Spleen (tissue), 11 donors: ENCODE results near the gene TIE1. TPM values are rescaled to one million over a fixed set of nuclear protein-coding genes. Genes with fewer than 3 reads are reported as not detected.

Experiments
- DNase-seq: peaks from one replicate; pipeline ENCODE4 v3.0.0-alpha.2; 2020
- H3K27ac ChIP-seq, 8 donors: fragments of 200-600 bp; sonication (generic) in 7 of 8; 1 replicate in 4 of 8; 2 replicates in 4 of 8; pipeline versions ENCODE4 v1.5.0 to v1.8.0; 2016 to 2021; ENCODE audit warnings: inconsistent platforms in 4 of 8, mild to moderate bottlenecking in 4 of 8, moderate library complexity in 1 of 8
- H3K27me3 ChIP-seq, 7 donors: fragments of 200-600 bp; sonication (generic) in 6 of 7; replicated peaks in 1 of 7; 1 replicate in 4 of 7; 2 replicates in 3 of 7; pipeline versions ENCODE4 v1.5.0 to v1.8.0; 2016 to 2021; ENCODE audit warnings: inconsistent platforms in 3 of 7, mild to moderate bottlenecking in 1 of 7
- H3K36me3 ChIP-seq, 6 donors: fragments of 200-600 bp; sonication (generic) in 5 of 6; 1 replicate in 4 of 6; 2 replicates in 2 of 6; pipeline versions ENCODE4 v1.5.0 to v1.8.0; 2016 to 2021; ENCODE audit warnings: inconsistent platforms in 2 of 6
- H3K4me1 ChIP-seq, 6 donors: fragments of 200-600 bp; sonication (generic) in 5 of 6; 1 replicate in 3 of 6; 2 replicates in 3 of 6; pipeline versions ENCODE4 v1.5.0 to v1.8.0; 2016 to 2021; ENCODE audit warnings: inconsistent platforms in 3 of 6
- H3K4me3 ChIP-seq, 8 donors: fragments of 200-600 bp; sonication (generic) in 7 of 8; 1 replicate in 4 of 8; 2 replicates in 4 of 8; pipeline versions ENCODE4 v1.5.0 to v1.8.0; 2016 to 2021; ENCODE audit warnings: inconsistent platforms in 4 of 8, mild to moderate bottlenecking in 4 of 8, moderate library complexity in 2 of 8
- H3K9me3 ChIP-seq, 8 donors: fragments of 200-600 bp; sonication (generic) in 7 of 8; 1 replicate in 4 of 8; 2 replicates in 4 of 8; pipeline versions ENCODE4 v1.5.0 to v1.8.0; 2016 to 2021; ENCODE audit warnings: inconsistent platforms in 4 of 8
- CTCF ChIP-seq, 11 experiments: fragments of 200-600 bp in 7 of 11; fragments of 450-650 bp in 4 of 11; sonication (generic) in 4 of 11; IDR thresholded peaks in 8 of 11; conservative IDR thresholded peaks in 3 of 11; 1 replicate in 7 of 11; 2 replicates in 4 of 11; pipeline versions ENCODE4 v1.4.0 to v1.8.0; 2016 to 2021; ENCODE audit warnings: antibody characterized with exemption in 11 of 11, inconsistent platforms in 4 of 11, mild to moderate bottlenecking in 1 of 11
- POLR2A ChIP-seq, 3 donors: fragments of 450-650 bp; IDR thresholded peaks; one replicate each; pipeline ENCODE4 v1.5.1; 2017; ENCODE audit warnings: antibody characterized with exemption in 3 of 3, mild to moderate bottlenecking in 1 of 3
- POLR2AphosphoS5 ChIP-seq, 3 donors: sonication (generic); formaldehyde crosslinking; IDR thresholded peaks; one replicate each; pipeline ENCODE4 v1.5.1; 2017; ENCODE audit warnings: antibody characterized with exemption in 3 of 3
- WGBS, 5 donors: extraction: QIAGEN DNeasy Blood & Tissue Kit in 3 of 5; methylation state at CpG; one replicate each; pipeline versions ENCODE4 v1.1.5 to v1.1.7; 2013 to 2018; 5-methylcytosine and 5-hydroxymethylcytosine counted together
- intact Hi-C: fragments of 100-400 bp; cut with DNase I; formaldehyde crosslinking; loops from one replicate; pipeline ENCODE4 v1.15.0; 2023; ENCODE audit warnings: low total_unique reads
- polyA plus RNA-seq, 3 donors: library from polyadenylated mRNA; stranded (reverse); fragments of 200-250 nt; gene quantifications; one replicate each; pipeline ENCODE4 v1.2.1, GENCODE V29; 2013
- total RNA-seq, 7 donors: library from RNA; depleted of rRNA in 3 of 7; stranded (reverse); fragments of >200 nt in 3 of 7; fragmentation: NEBNext Ultra II Directional in 4 of 7; extraction: Animal tissue kit (Norgen Biotek cat#: 25700) in 4 of 7; gene quantifications; one replicate each; pipeline versions ENCODE4 v1.1.0 to v1.2.1, GENCODE V29; 2016 to 2021
- donor health status: healthy with polysubstance abuse.
- donor health status: DM: no; HTN: no; CAD: no; lungs with moderate emphysema.
- donor health status: DM: no; HTN: no; CAD: no.
- donor health status: Bipolar disorder and iron deficiency.
- donor health status: healthy.
- donor health status: DM: no; HTN: no; CAD: no.
- donor health status: DM: yes; HTN: yes; CAD: no.

Gene TIE1
- total and polyA plus RNA-seq, 10 donors: 4.9 to 81.8 (median 55.7) TPM

GRCh38 chr1:43351421-43352350 lies 50.9 kb downstream of the TIE1 start:
- DNase-seq: no peak
- 85 to 90% (median 88%) methylated on average over 10 of the region's 10 CpGs for WGBS, 5 donors
- Histone ChIP-seq H3K4me1 (peaks cover 0 to 7% (median 0%) of the 10 kb centered on the region in 6 donors), H3K4me3 (no peak overlapping the region), H3K9me3 (no peaks in the 10 kb centered on the region), H3K36me3 (peaks cover 0 to 4% (median 0%) of the 10 kb centered on the region in 6 donors), H3K27me3 (no peaks in the 10 kb centered on the region), H3K27ac (no peak overlapping the region)
- intact Hi-C loops: no loop called here
- TF ChIP-seq POLR2AphosphoS5 (IDR thresholded peaks at IDR 0.05): no peak
- no peak for TF ChIP-seq POLR2A (IDR thresholded peaks at IDR 0.05)
- no peak for TF ChIP-seq CTCF (IDR thresholded peaks at IDR 0.05 in 8 of 11, conservative IDR thresholded peaks at IDR 0.05 in 3 of 11)

- DNase-seq: no peak
- Histone ChIP-seq H3K27ac (no peak overlapping the region), H3K4me1 (peaks cover 0 to 7% (median under 1%) of the 10 kb centered on the region in 6 donors), H3K9me3 (no peaks in the 10 kb centered on the region), H3K27me3 (no peaks in the 10 kb centered on the region), H3K4me3 (no peak overlapping the region), H3K36me3 (peaks cover 0 to 4% (median 0%) of the 10 kb centered on the region in 6 donors)
- TF ChIP-seq CTCF (IDR thresholded peaks at IDR 0.05 in 8 of 11, conservative IDR thresholded peaks at IDR 0.05 in 3 of 11): no peak
- TF ChIP-seq POLR2AphosphoS5 (IDR thresholded peaks at IDR 0.05): no peak
- no peak for TF ChIP-seq POLR2A (IDR thresholded peaks at IDR 0.05)
- 88 to 100% (median 92%) methylated on average over 2 of the region's 2 CpGs for WGBS, 5 donors
- intact Hi-C loops: no loop called here
Measured at GRCh38 chr1:43352351-43352705, 51.5 kb downstream of the TIE1 start.

GRCh38 chr1:43352881-43353280 lies 52.1 kb downstream of the TIE1 start:
- TF ChIP-seq CTCF (IDR thresholded peaks at IDR 0.05 in 8 of 11, conservative IDR thresholded peaks at IDR 0.05 in 3 of 11): no peak
- TF ChIP-seq POLR2A (IDR thresholded peaks at IDR 0.05): no peak
- TF ChIP-seq POLR2AphosphoS5 (IDR thresholded peaks at IDR 0.05): no peak
- Histone ChIP-seq H3K27me3 (no peaks in the 10 kb centered on the region), H3K36me3 (peaks cover 0 to 4% (median 0%) of the 10 kb centered on the region in 6 donors), H3K4me1 (peaks cover 2 to 12% (median 6%) of the 10 kb centered on the region in 6 donors), H3K27ac (no peak overlapping the region), H3K4me3 (no peak overlapping the region), H3K9me3 (no peaks in the 10 kb centered on the region)
- no peak for DNase-seq
- intact Hi-C loops: no loop called here
- 65 to 69% (median 66%) methylated on average over 3 of the region's 3 CpGs for WGBS, 5 donors

GRCh38 chr1:43354471-43354870 lies 53.7 kb downstream of the TIE1 start:
- Histone ChIP-seq H3K4me3 (no peak overlapping the region), H3K36me3 (peaks cover 0 to 4% (median 0%) of the 10 kb centered on the region in 6 donors), H3K4me1 (peaks cover 11 to 25% (median 18%) of the 10 kb centered on the region in 6 donors), H3K27me3 (no peaks in the 10 kb centered on the region), H3K9me3 (no peaks in the 10 kb centered on the region), H3K27ac (no peak overlapping the region)
- no peak for DNase-seq
- TF ChIP-seq POLR2AphosphoS5 (IDR thresholded peaks at IDR 0.05): no peak
- TF ChIP-seq CTCF (IDR thresholded peaks at IDR 0.05 in 8 of 11, conservative IDR thresholded peaks at IDR 0.05 in 3 of 11): no peak
- no peak for TF ChIP-seq POLR2A (IDR thresholded peaks at IDR 0.05)
- intact Hi-C loops: no loop called here
- WGBS, 5 donors: 84 to 95% (median 88%) methylated on average over 2 of the region's 2 CpGs
